Esophagus squamous epithelium (tissue), 5 donors: ENCODE results near the gene IFT43. TPM values are rescaled to one million over a fixed set of nuclear protein-coding genes. Genes with fewer than 3 reads are reported as not detected.

Experiments used
- DNase-seq: peaks from one replicate; lab custom pipeline; 2025; lab: John Stamatoyannopoulos, UW
- H3K27ac ChIP-seq, 4 donors: fragments of 200-600 bp; sonication (generic); one replicate each; pipeline ENCODE4 v1.5.1; 2016 to 2019; ENCODE audit warnings: mild to moderate bottlenecking in 1 of 4
- H3K27me3 ChIP-seq, 4 donors: fragments of 200-600 bp; sonication (generic); 1 replicate in 3 of 4; 2 replicates in 1 of 4; pipeline versions ENCODE4 v1.5.1 to v1.6.0; 2017 to 2021; ENCODE audit warnings: antibody characterized with exemption in 1 of 4
- H3K36me3 ChIP-seq, 3 donors: fragments of 200-600 bp; sonication (generic); one replicate each; pipeline ENCODE4 v1.5.1; 2016 to 2019
- H3K4me1 ChIP-seq, 3 donors: fragments of 200-600 bp; sonication (generic); one replicate each; pipeline ENCODE4 v1.5.1; 2017 to 2019
- H3K4me3 ChIP-seq, 4 donors: fragments of 200-600 bp; sonication (generic); 1 replicate in 3 of 4; 2 replicates in 1 of 4; pipeline ENCODE4 v1.5.1; 2016 to 2019; ENCODE audit warnings: mild to moderate bottlenecking in 2 of 4, moderate library complexity in 1 of 4
- H3K9me3 ChIP-seq, 3 donors: fragments of 200-600 bp; sonication (generic); one replicate each; pipeline ENCODE4 v1.5.1; 2016 to 2019
- POLR2A ChIP-seq, 4 donors: fragments of 450-650 bp; IDR thresholded peaks; one replicate each; pipeline ENCODE4 v1.6.1; 2017; ENCODE audit warnings: antibody characterized with exemption in 4 of 4, mild to moderate bottlenecking in 4 of 4, moderate library complexity in 3 of 4
- WGBS, 2 donors: methylation state at CpG; one replicate each; pipeline ENCODE4 v1.1.5; 2018; 5-methylcytosine and 5-hydroxymethylcytosine counted together
- intact Hi-C: fragments of 100-400 bp; cut with DNase I; formaldehyde crosslinking; loops from one replicate; pipeline ENCODE4 v1.15.0; 2022
- total RNA-seq, 4 donors: library from RNA; depleted of rRNA; stranded (reverse); fragments of >200 nt; gene quantifications; one replicate each; pipeline ENCODE4 v1.1.0, GENCODE V29; 2016
- TF ChIP-seq, protein P1 (sequence below), 6 experiments: fragments of 450-650 bp in 4 of 6; fragments of 200-600 bp in 2 of 6; sonication (generic) in 2 of 6; IDR thresholded peaks; one replicate each; pipeline ENCODE4 v1.5.1; 2016 to 2019; ENCODE audit warnings: antibody characterized with exemption in 6 of 6, mild to moderate bottlenecking in 4 of 6, moderate library complexity in 4 of 6
- donor health status: DM: yes; HTN: yes; CAD: no.

The IFT43 gene
- 10 to 100 TPM; 15.4 to 28.8 (median 17.5) TPM for total RNA-seq

DNA sequence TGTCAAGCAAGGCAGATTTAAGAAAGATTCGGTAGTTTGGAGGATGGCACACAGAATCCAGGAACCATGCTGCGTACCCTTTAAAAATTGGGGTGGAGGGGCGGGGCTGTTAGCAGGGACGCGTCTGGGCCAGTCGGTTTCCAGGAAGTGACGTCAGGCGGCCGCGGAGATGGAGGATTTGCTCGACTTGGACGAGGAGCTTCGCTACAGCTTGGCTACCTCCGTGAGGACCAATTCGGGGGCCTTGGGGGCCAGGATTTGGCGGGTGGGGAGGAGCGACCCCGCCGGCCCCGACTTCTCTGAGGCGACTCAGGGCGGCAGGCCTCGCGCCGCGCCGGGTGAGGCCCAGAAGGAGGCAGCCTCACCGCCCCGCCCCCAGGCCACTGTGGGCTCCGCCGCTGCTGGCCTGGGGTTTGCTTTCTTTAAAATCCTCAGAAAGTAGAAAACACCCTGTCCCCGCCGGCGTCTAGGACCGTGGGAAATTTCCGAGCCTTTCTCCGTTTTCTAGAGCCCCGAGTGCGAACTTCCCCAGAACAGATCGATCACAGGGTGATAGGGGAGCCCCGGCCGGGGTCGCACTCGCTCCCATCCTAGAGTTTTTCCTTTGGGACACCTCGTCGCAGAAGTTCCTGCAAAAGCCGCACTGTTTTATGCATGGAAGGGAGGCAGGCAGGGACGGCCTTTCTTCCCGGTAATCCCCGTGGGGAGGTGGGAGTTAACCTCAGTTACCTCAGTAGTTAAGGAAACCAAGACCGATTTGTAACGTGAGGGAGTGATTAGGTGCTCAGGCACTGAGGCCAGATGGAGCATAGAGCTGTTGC, at the start of gene IFT43:
IFT43 (plus strand) TSS at position 146 of the 821 bp plus-strand sequence; CDS start at position 170, 24 bp downstream.
- Histone ChIP-seq H3K27me3 (no peaks in the 10 kb centered on the region), H3K27ac (peak within 1 kb of the TSS; percentile 91 to 94 (median 93)), H3K4me1 (peaks cover 8 to 49% (median 25%) of the 10 kb centered on the region in 3 donors), H3K4me3 (peak within 1 kb of the TSS; percentile 72 to 89 (median 81)), H3K9me3 (no peaks in the 10 kb centered on the region), H3K36me3 (peaks cover 0 to 22% (median 0%) of the 10 kb centered on the region in 3 donors)
- WGBS, 2 donors = 0% methylated on average over 11 to 24 of the region's 52 CpGs
- peak; percentile 66 for DNase-seq
- intact Hi-C loops = no loop called here
- TF ChIP-seq POLR2A (IDR thresholded peaks at IDR 0.05) = peak in 2 of 4 donors; percentile 14 to 69
- TF ChIP-seq, protein P1, sequence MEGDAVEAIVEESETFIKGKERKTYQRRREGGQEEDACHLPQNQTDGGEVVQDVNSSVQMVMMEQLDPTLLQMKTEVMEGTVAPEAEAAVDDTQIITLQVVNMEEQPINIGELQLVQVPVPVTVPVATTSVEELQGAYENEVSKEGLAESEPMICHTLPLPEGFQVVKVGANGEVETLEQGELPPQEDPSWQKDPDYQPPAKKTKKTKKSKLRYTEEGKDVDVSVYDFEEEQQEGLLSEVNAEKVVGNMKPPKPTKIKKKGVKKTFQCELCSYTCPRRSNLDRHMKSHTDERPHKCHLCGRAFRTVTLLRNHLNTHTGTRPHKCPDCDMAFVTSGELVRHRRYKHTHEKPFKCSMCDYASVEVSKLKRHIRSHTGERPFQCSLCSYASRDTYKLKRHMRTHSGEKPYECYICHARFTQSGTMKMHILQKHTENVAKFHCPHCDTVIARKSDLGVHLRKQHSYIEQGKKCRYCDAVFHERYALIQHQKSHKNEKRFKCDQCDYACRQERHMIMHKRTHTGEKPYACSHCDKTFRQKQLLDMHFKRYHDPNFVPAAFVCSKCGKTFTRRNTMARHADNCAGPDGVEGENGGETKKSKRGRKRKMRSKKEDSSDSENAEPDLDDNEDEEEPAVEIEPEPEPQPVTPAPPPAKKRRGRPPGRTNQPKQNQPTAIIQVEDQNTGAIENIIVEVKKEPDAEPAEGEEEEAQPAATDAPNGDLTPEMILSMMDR (IDR thresholded peaks at IDR 0.05) = no peak

DNA sequence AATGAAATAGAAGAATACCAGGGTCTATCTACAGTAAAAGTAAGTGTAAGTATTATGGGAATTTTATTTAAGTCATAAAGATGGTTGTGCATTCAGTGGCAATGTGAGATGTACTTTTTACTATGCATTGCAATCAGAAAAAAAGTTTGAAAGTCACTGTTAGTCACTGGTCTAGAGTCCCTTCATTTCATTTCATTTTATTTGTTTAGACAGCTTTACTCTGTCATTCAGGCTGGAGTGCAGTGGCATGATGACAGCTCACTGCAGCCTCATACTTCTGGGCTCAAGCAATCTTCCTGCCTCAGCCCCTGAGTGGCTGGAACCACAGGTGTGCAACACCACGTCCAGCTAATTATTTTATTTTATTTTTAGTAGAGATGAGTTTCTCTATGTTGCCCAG, 46.4 kb upstream of the IFT43 start:
- no peaks in the 10 kb centered on the region for H3K36me3 ChIP-seq
- TF ChIP-seq, protein P1 (IDR thresholded peaks at IDR 0.05) = no peak
- no peak for TF ChIP-seq POLR2A (IDR thresholded peaks at IDR 0.05)
- no peak for DNase-seq
- H3K27me3 ChIP-seq = no peaks in the 10 kb centered on the region
- intact Hi-C loops = no loop called here
- no peak overlapping the region for H3K4me3 ChIP-seq
- no peaks in the 10 kb centered on the region for H3K4me1 ChIP-seq
- H3K27ac ChIP-seq = no peak overlapping the region
- WGBS, 2 donors = 60 to 82% methylated on average over 1 of the region's 1 CpG
- H3K9me3 ChIP-seq = no peaks in the 10 kb centered on the region

DNA sequence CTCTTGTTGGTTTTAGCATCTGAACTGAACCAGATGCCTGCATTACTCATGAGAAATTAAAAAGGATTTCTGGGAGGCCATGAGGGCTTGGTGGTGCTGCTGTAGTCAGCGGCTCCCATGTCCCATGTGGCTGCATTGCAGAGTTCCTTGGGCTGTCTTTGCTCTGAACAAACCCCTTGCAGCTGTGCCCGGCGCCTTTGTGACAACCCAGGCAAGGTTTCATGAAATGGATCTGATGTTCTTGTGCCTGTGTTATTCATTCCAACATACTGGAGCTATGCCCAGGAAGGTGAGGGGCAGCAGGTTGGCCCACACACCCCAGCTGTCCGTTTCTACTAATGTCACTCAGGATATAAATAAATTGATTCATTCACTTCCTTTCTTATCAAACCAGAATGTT, 44.5 kb upstream of the IFT43 start:
- no peak for DNase-seq
- Histone ChIP-seq H3K36me3 (no peaks in the 10 kb centered on the region), H3K27me3 (no peaks in the 10 kb centered on the region), H3K4me1 (no peaks in the 10 kb centered on the region), H3K27ac (no peak overlapping the region), H3K4me3 (no peak overlapping the region), H3K9me3 (no peaks in the 10 kb centered on the region)
- intact Hi-C loops = no loop called here
- WGBS, 2 donors = 73 to 86% methylated on average over 2 of the region's 4 CpGs
- TF ChIP-seq, protein P1 (IDR thresholded peaks at IDR 0.05) = no peak
- no peak for TF ChIP-seq POLR2A (IDR thresholded peaks at IDR 0.05)

DNA sequence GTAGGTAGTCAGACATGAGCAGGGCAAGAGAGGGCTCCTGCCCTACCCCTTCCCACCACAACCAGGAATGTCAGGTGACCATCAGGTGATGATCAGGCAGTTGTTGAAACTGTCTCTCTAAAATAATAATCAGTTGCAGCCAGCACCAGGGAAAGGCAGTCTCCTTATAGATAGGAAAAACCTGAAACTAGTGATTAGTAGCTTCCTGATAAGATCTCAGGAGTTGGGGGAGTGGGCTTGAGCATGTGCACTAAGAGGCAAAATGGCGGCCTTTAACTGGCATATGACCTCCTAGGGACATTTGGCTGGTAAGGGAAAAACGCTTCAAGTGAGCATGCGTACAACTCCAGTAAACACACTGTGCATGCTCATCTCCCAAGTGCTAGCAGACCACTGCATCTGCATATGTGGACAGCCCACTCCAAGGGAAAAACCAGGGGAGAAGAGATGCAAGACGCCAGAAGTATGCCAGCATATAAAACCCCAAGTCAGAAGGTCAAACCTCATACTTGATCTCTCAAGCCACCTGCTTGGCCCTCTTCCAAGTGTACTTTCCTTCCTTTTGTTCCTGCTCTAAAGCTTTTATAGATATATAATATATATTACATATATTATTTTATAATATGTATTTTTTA, 40.8 kb upstream of the IFT43 start:
- intact Hi-C loops = no loop called here
- WGBS, 2 donors = 91% methylated on average over 4 of the region's 4 CpGs

More for the DNA sequence above, 40.8 kb upstream of the IFT43 start:
- H3K27ac ChIP-seq = no peak overlapping the region
- no peaks in the 10 kb centered on the region for H3K4me1 ChIP-seq
- no peak for DNase-seq
- H3K4me3 ChIP-seq = no peak overlapping the region
- no peaks in the 10 kb centered on the region for H3K27me3 ChIP-seq
- no peaks in the 10 kb centered on the region for H3K36me3 ChIP-seq
- no peaks in the 10 kb centered on the region for H3K9me3 ChIP-seq
- TF ChIP-seq, protein P1 (IDR thresholded peaks at IDR 0.05) = no peak
- TF ChIP-seq POLR2A (IDR thresholded peaks at IDR 0.05) = no peak
